Measurements from ENCODE around the gene NPLOC4.

DNA sequence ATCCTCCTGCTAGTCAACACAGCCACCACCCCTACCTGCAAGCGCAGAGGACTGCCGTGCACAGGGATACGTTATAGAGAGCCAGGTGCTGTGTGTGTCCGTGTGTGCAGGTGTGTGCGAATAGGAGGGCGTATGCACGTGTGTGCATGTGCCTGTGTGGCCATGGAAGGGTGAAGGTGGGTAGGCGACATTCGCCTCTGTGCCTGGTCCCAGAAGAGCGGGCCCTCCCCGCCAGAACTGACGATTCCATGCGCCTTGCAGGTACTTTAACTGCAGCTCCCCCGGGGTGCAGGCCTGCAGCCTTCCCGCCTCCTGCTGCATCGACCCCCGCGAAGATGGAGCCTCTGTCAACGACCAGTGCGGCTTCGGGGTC is 10.7 kb upstream of the NPLOC4 start:
- no peak for TF ChIP-seq POLR2A (IDR thresholded peaks at IDR 0.05)
- TF ChIP-seq, protein P1, sequence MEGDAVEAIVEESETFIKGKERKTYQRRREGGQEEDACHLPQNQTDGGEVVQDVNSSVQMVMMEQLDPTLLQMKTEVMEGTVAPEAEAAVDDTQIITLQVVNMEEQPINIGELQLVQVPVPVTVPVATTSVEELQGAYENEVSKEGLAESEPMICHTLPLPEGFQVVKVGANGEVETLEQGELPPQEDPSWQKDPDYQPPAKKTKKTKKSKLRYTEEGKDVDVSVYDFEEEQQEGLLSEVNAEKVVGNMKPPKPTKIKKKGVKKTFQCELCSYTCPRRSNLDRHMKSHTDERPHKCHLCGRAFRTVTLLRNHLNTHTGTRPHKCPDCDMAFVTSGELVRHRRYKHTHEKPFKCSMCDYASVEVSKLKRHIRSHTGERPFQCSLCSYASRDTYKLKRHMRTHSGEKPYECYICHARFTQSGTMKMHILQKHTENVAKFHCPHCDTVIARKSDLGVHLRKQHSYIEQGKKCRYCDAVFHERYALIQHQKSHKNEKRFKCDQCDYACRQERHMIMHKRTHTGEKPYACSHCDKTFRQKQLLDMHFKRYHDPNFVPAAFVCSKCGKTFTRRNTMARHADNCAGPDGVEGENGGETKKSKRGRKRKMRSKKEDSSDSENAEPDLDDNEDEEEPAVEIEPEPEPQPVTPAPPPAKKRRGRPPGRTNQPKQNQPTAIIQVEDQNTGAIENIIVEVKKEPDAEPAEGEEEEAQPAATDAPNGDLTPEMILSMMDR (IDR thresholded peaks at IDR 0.05), result no peak

All from heart left ventricle (tissue), 13 donors.